Measurements from ENCODE around the gene FNBP1. TPM values are rescaled to one million over a fixed set of nuclear protein-coding genes. Genes with fewer than 3 reads are reported as not detected.

Gene FNBP1
- total RNA-seq, 1 experiment from 2014 or later: 36.5 TPM

GRCh38 chr9:129841071-129841470 is 201.9 kb downstream of the FNBP1 start:
- TF ChIP-seq, protein P1, sequence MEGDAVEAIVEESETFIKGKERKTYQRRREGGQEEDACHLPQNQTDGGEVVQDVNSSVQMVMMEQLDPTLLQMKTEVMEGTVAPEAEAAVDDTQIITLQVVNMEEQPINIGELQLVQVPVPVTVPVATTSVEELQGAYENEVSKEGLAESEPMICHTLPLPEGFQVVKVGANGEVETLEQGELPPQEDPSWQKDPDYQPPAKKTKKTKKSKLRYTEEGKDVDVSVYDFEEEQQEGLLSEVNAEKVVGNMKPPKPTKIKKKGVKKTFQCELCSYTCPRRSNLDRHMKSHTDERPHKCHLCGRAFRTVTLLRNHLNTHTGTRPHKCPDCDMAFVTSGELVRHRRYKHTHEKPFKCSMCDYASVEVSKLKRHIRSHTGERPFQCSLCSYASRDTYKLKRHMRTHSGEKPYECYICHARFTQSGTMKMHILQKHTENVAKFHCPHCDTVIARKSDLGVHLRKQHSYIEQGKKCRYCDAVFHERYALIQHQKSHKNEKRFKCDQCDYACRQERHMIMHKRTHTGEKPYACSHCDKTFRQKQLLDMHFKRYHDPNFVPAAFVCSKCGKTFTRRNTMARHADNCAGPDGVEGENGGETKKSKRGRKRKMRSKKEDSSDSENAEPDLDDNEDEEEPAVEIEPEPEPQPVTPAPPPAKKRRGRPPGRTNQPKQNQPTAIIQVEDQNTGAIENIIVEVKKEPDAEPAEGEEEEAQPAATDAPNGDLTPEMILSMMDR (conservative IDR thresholded peaks at IDR 0.05): no peak
- Histone ChIP-seq H3K14ac (ENCODE audit: insufficient read depth, low read length) (no peak overlapping the region), H2BK120ac (ENCODE audit: low read depth, low read length, poor library complexity, severe bottlenecking) (no peak overlapping the region), H3K27ac (ENCODE audit: insufficient read length, low read depth, low read length) (no peak overlapping the region), H3K18ac (ENCODE audit: insufficient read length, low read depth, low read length) (no peak overlapping the region), H3K27me3 (ENCODE audit: insufficient read depth, low read length) (no peaks in the 10 kb centered on the region), H2BK5ac (ENCODE audit: insufficient read length, low read length) (no peak overlapping the region), H2BK20ac (ENCODE audit: low read depth, low read length, poor library complexity, severe bottlenecking) (no peak overlapping the region), H3K9me3 (ENCODE audit: control insufficient read depth, low read depth, low read length) (no peaks in the 10 kb centered on the region), H3K79me1 (ENCODE audit: insufficient read depth, low read depth, low read length, poor library complexity, severe bottlenecking) (no peaks in the 10 kb centered on the region), H3K23ac (ENCODE audit: insufficient read length, low read depth, low read length) (no peak overlapping the region), H2AFZ (ENCODE audit: low read length) (no peak overlapping the region), H3K56ac (ENCODE audit: insufficient read length, low read depth, low read length) (no peak overlapping the region), H2AK5ac (ENCODE audit: insufficient read length, low read length) (no peak overlapping the region), H3K4me2 (ENCODE audit: insufficient read depth, insufficient read length, low read length) (no peak overlapping the region), H4K8ac (replicated peaks; ENCODE audit: insufficient read length, low read depth, low read length) (no peak overlapping the region), H3K4me1 (ENCODE audit: insufficient read depth, low read length) (peaks cover 6% of the 10 kb centered on the region; the same call in 1 of the 2 replicates), H2BK15ac (ENCODE audit: low read depth, low read length) (no peak overlapping the region), H4K91ac (ENCODE audit: insufficient read length, low read depth, low read length) (no peak overlapping the region), H3K4ac (ENCODE audit: low read depth, low read length) (no peak overlapping the region), H3K79me2 (ENCODE audit: insufficient read depth, low read length) (no peaks in the 10 kb centered on the region), H2BK12ac (ENCODE audit: insufficient read length, low read depth, low read length) (no peak overlapping the region), H3K9ac (ENCODE audit: extremely low read depth, insufficient read length, low read length) (no peak overlapping the region), H3K23me2 (ENCODE audit: insufficient read length, low read depth, low read length, poor library complexity, severe bottlenecking) (no peaks in the 10 kb centered on the region), H3T11ph (ENCODE audit: low read length) (no peak overlapping the region), H4K5ac (ENCODE audit: insufficient read length, low read depth, low read length) (no peak overlapping the region), H4K20me1 (ENCODE audit: control insufficient read depth, insufficient read depth, insufficient read length) (no peaks in the 10 kb centered on the region)
- DNase-seq: no peak
- H3K27ac Mint-ChIP-seq: peak overlapping the region in 2 of 3 experiments; percentile 24 to 37; a peak in 2 of 7 replicates
- no peak overlapping the region; a peak in 1 of 5 replicates for H3K4me3 Mint-ChIP-seq
- no peaks in the 10 kb centered on the region; the same call in 1 of the 2 replicates for H3K27me3 Mint-ChIP-seq (ENCODE audit: low read depth)
- H3K4me1 Mint-ChIP-seq: peaks cover 39 to 46% of the 10 kb centered on the region in 2 experiments
- no CpG with 5 or more reads among the region's 4 CpGs for whole genome bisulfite sequencing (ENCODE audit: extremely low coverage, insufficient read length, low lambda C conversion rate)
- H3K9me3 Mint-ChIP-seq: no peaks in the 10 kb centered on the region
- H3K36me3 Mint-ChIP-seq (ENCODE audit: insufficient read depth in 1 of 3, low read depth in 3 of 3): peaks cover 0 to 2% (median 0%) of the 10 kb centered on the region in 3 experiments; a peak in 2 of 7 replicates
